ENCODE results near the gene ZCCHC4.

DNA sequence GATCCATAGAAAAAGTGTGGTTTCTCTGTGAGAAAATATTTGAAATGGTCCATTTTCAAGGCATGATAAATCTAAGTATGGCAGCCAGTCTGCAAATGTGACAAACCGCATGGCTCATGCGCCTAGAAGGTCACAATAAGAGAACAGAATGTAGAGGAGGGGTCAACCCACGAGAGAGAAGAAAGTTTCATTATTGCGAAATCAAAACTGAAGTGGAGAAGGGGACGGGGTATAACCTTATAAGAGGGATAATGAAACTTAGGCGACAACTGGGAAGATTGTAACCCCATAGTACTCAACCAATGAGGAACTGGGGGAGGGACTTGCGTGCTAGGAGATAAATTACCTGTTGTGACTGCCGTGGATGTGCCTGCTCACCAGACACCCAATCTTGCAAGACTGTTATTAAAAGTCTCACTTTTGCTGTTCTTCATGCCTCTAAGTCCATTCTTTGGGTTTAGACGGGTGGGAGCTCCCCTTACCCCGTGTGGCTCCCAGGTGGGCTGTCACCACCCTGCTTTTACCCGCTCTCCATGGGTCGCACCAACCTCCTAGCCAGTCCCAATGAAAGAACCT is 21.3 kb upstream of the ZCCHC4 start:
- TF ChIP-seq, protein P1, sequence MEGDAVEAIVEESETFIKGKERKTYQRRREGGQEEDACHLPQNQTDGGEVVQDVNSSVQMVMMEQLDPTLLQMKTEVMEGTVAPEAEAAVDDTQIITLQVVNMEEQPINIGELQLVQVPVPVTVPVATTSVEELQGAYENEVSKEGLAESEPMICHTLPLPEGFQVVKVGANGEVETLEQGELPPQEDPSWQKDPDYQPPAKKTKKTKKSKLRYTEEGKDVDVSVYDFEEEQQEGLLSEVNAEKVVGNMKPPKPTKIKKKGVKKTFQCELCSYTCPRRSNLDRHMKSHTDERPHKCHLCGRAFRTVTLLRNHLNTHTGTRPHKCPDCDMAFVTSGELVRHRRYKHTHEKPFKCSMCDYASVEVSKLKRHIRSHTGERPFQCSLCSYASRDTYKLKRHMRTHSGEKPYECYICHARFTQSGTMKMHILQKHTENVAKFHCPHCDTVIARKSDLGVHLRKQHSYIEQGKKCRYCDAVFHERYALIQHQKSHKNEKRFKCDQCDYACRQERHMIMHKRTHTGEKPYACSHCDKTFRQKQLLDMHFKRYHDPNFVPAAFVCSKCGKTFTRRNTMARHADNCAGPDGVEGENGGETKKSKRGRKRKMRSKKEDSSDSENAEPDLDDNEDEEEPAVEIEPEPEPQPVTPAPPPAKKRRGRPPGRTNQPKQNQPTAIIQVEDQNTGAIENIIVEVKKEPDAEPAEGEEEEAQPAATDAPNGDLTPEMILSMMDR (IDR thresholded peaks at IDR 0.05): no peak
- no peak for TF ChIP-seq POLR2A (IDR thresholded peaks at IDR 0.05)

Data from esophagus squamous epithelium (tissue), 4 donors.